Stimulated activated CD4-positive, alpha-beta T cell treated with anti-CD3 and anti-CD28 coated beads, Interleukin-4, amount 100 ng/mL, for 4 hours (primary cell): ENCODE measurements around the gene GASK1A.
"Not testable (repeated sequence)": the region's sequence is repeated elsewhere in the genome, so short reads cannot be mapped to it uniquely, and the experiment has no call there.

Experiments
- DNase-seq, 2 experiments: peaks; one replicate each; pipeline ENCODE4 v3.0.0-alpha.2; 2020

GASK1A gene

DNA sequence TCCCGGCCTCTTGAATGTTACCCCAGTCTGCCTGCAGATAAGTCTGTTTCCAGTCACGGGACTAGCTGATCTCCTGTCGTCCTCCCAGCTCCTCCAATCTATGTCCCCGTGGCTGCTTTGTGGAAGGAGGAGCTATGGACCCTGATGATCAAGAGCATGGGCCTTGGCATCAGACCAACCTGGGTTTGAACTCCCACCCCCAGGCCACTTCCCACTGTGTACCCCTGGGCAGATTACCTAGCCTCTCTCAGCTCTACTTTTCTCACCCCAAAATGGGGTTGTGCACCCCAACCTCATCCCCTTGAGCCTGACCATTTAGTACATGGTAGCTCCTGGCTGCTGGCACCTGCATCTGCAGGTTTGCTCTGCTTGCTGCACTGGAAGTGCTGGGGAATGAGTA is 55.8 kb downstream of the GASK1A start:
- DNase-seq, result no peak

DNA sequence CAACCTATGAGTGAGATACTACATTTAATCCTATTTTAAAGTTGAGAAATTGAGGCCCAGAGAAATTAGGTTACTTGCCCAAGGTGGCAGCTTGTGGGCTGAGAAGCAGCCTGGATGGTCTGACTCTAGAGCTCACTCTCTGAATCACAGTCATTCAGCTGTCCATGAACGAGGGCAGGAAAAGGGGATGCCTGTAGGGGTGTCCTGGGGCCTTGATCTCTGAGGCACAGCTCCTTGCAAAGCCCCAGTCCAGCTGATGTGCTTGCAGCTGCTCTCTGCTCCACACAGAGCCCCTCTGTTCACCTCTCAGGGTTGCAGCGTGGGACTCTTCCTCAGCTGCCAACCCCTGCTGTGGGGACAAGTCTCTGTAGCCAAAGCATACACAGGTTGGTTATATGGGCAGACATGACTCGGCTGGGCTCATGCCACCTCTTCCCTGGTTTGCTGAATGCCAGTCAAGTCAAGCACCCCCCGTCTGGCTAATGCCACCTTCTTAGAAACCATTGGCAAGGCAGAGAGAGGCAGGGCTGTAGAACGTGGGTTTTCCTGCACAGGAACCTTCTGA is 56.8 kb downstream of the GASK1A start:
- no peak for DNase-seq

GRCh38 chr3:43036621-43037423 is 57.7 kb downstream of the GASK1A start:
- no peak for DNase-seq

DNA sequence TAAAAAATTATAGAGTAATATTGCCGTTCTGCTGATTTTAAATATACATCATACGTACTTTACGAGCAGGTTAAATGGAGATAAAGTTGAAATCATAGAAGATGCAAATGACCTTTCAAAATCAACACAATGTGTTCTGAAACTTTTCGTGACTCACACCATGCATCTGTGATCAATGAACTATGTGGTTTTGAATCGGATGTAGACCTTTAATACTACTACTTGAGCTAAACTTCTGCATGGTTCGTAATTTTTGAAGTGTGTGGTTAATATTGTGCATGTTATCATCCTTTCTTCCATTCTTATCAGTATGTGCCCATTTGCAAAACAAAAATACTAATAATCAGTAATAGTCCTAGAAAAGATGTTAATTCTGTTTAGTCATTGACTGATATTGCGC is 58.9 kb downstream of the GASK1A start:
- DNase-seq, result no peak

- no peak for DNase-seq
Measured at GRCh38 chr3:43041517-43041916, 62.4 kb downstream of the GASK1A start.

- no peak for DNase-seq
Measured at GRCh38 chr3:43043071-43043766, 64.1 kb downstream of the GASK1A start.

- DNase-seq, result no peak
Measured at GRCh38 chr3:43043793-43044192, 64.7 kb downstream of the GASK1A start.

- not testable (repeated sequence) for DNase-seq
Measured at GRCh38 chr3:43045079-43045478, 66.0 kb downstream of the GASK1A start.

GRCh38 chr3:43046583-43046982 is 67.5 kb downstream of the GASK1A start:
- DNase-seq, result no peak

DNA sequence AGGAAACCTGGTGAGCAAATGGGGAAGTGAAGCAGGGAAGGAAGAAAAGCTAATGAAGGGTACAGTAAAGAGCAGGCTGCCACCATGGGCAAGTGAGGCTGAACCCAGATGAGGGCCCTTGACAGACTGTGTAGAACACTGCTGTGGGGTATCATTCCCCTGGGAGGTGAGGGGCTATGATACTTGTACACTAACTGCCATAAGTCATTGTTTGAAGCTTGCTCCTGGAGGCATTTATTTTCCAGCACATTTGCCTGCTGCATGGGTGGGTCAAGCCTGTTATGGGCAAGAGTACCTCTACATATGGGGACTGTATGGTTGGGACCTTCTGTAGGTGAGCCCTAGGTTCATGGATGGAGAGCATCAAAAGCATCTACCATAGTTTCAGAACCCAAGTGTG is 69.4 kb downstream of the GASK1A start:
- DNase-seq, result no peak

DNA sequence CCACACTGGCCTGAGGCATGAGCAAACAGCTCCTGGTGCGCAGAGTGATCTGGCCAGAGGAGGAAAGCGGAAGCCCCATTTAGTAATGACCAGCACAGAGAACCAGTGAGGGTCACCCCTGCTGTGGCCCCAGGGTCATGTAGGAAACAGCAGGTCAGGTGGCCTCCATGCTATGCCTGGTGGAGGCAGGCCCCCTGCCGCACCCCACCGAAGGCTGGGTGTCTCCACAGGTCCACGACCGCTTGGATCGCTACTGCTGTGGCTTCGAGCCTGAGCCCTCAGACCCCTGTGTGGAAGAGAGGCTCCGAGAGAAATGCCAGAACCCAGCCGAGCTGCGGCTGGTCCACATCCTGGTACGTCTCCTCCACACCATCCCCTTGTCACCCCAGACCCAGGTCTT is 74.2 kb downstream of the GASK1A start:
- DNase-seq, result no peak

GRCh38 chr3:43054754-43055153 is 75.6 kb downstream of the GASK1A start:
- DNase-seq, result no peak

DNA sequence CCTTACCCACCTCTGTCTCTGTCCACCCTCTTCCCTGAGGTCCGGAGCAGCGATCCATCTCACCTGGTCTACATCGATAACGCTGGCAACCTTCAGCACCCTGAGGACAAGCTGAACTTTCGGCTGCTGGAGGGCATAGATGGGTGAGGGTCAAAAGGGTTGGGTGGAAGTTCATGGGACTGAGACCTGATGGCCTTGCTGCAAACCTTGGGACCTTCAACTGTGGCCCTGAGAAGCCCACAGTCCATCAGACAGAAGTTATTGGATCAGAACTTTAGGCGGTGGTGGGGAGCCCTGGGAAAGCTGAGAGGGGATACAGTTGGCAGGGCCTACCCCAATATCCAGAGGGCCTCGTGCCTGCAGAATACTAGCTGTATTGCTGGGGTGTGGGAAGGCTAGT is 76.3 kb downstream of the GASK1A start:
- DNase-seq, result no peak

GRCh38 chr3:43055806-43056770 is 77.0 kb downstream of the GASK1A start:
- DNase-seq, result no peak

DNA sequence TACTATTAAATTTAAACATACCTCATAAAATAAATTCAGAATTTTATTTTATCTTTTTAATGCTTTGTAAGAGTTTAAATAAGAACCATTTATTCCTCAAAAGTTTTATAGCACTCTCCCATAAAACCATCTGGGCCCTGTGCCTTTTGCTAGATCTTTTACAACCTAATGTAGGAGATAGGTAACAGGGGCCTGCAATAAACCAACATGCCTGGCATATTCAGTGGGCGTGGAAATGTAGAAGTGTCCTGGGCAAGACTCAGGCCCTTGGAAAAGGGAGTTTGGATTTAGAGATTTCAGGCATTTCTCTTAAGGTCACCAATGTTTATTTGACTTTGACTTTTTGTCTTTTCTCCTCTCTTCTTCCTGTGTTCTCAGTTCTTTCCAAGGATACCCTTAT is 80.3 kb downstream of the GASK1A start:
- DNase-seq, result no peak

DNA sequence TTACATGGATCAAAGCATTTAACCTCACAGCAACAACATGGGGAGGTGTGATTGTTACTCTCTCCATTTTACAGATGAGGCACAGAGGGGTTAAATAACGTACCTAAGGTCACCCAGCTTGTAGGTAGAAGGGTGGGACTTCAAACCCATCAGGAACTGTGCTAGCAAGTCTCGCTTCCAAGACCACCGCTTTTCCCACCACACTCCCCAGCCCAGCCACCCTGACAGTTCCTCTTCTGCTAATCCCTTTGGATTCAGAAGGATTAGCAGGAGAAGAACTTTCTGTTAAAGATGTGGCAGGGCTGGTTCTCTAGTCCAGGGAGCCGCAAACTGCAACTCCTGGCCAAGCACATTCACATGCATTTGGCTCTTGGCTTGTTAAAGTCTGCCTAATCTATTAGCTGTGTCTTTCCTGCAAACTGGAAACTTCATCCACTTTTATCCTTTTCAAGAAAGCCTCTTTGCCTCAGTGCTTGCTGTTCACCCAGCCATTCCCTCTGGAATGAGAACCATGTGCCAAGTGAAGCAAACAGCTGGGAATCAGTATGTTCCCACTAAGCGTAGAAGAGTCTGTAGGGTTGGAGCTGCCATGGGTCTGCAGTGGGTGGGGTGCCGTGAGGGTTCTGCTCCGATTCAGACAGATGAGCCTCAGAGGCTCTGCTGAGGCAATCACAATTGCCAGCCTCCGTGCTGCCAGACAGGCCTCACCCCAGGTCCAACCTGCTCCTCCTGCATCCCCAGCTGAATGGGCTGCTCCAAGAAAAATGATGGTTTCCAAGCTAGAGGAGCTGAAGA is 82.2 kb downstream of the GASK1A start:
- DNase-seq, result no peak

DNA sequence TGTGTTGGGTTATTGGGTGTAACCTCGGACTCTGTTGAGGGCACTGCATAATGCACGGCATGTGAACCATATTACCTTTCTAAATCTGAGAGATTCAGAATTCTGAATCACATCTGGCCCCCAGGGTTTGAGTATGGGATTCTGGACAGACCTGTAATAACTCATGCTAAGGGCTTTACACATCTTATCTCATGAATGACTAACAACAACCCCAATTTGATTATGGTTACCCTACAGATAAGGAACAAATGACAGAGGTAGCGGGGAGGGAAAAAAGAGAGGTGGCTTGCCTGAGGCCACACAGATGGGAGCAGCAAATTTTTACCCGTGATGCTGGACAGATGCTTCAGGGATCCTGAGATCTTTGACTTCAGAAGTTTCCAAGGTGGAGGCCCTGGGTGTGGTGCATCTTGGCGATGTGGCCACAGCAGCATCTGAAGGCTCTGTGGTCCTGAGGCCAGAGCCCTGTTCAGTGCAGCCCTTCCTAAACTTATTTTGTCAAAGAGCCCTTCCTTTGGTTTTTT is 83.0 kb downstream of the GASK1A start:
- no peak for DNase-seq

GRCh38 chr3:43062564-43063040 is 83.5 kb downstream of the GASK1A start:
- no peak for DNase-seq

- no peak for DNase-seq
Measured at GRCh38 chr3:43063114-43063513, 84.0 kb downstream of the GASK1A start.

DNA sequence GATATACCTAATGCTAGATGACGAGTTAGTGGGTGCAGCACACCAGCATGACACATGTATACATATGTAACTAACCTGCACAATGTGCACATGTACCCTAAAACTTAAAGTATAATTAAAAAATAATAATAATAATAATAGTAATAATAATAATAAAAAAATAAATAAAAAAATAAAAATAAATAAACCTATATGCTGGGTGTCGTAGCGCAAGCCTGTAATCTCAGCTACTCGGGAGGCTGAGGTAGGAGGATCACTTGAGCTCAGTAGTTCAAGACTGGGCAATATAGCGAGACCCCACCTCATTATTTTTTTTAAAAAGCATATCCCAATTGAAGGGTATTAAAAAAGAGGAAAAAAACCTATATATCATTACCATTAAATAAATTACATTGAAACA is 91.6 kb downstream of the GASK1A start:
- not testable (repeated sequence) for DNase-seq

DNA sequence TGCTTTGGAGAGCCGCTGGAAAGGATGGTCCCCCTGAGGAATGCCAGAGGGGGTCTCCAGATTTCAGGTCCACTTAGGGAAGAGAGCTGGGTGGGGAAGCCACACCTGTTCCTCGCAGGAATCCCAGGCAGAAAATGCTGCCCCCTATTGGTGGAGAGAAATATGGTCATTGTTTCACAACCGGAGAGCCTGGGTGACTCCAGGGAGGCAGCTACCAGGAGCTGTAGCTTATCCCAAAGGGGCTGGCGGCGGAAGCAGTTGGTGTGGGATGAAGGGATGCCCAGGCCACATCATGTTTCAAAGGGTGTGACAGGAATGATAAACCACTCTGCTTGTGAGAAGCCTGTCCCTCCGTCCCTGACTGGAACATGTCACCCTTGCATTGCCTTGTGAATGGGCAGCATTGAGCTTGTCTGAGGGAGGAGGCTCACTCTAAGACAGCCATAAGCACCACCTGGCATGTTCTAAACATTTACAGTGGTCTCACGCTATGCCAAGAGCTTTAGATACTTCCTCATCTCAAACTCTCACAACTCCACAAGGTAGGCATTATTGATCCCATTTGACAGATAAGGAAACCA is 92.3 kb downstream of the GASK1A start:
- no peak for DNase-seq
